Endothelial cell of umbilical vein (primary cell): ENCODE data around the gene BMERB1. TPM values are rescaled to one million over a fixed set of nuclear protein-coding genes. Genes with fewer than 3 reads are reported as not detected.

Experiments used
- BruUV-seq: library from RNA; stranded (reverse); fragments of 400-500 nt; replicated peaks from 2 replicates; lab custom pipeline; 2021; lab: Mats Ljungman, UMichigan
- CTCF ChIA-PET: fragments of 300-600, 350-600 bp; sonication (Branson Sonifier 250); formaldehyde crosslinking; loops from one replicate; lab custom pipeline; 2021; ENCODE audit warnings: antibody characterized with exemption, inconsistent platforms; lab: Charles Lee
- POLR2A ChIA-PET: fragments of 300-600, 350-600 bp; sonication (Branson Sonifier 250); formaldehyde crosslinking; loops from one replicate; lab custom pipeline; 2021; ENCODE audit warnings: antibody characterized with exemption, inconsistent platforms; lab: Charles Lee
- DNase-seq: peaks from one replicate; pipeline ENCODE4 v3.0.0-alpha.2; 2011; ENCODE audit warnings: low read depth, low spot score
- FAIRE-seq: peaks from 2 replicates; lab custom pipeline; 2011; peaks lifted over from hg19 to GRCh38; lab: Jason Lieb, UNC
- H2AFZ ChIP-seq: 2 replicates; pipeline ENCODE4 v1.6.0; 2012; ENCODE audit warnings: low read depth, low read length, control low read depth, inconsistent platforms
- H3K27ac ChIP-seq: 2 replicates; pipeline ENCODE4 v1.5.1; 2011; ENCODE audit warnings: low read depth, mild to moderate bottlenecking, control low read depth, low read length, moderate library complexity; ENCODE audit not compliant: insufficient read depth
- H3K27me3 ChIP-seq, 2 experiments: 2 replicates each; pipeline versions ENCODE4 v1.6.0 to v1.6.1; 2011; ENCODE audit warnings: low read length in 2 of 2, mixed read lengths in 1 of 2; ENCODE audit not compliant: control insufficient read depth in 2 of 2, insufficient read depth in 2 of 2
- H3K36me3 ChIP-seq, 2 experiments: 2 replicates in 1 of 2; 3 replicates in 1 of 2; pipeline ENCODE4 v1.5.1; 2011; ENCODE audit warnings: low read length in 2 of 2, mild to moderate bottlenecking in 1 of 2, moderate library complexity in 1 of 2; ENCODE audit not compliant: control insufficient read depth in 2 of 2, insufficient read depth in 2 of 2; ENCODE audit errors: extremely low read depth in 1 of 2
- H3K4me1 ChIP-seq: 3 replicates; pipeline ENCODE4 v1.5.1; 2011; ENCODE audit warnings: mild to moderate bottlenecking, low read length; ENCODE audit not compliant: control insufficient read depth, insufficient read depth; ENCODE audit errors: extremely low read depth
- H3K4me2 ChIP-seq: 2 replicates; pipeline ENCODE4 v1.6.1; 2011; ENCODE audit warnings: low read length, control low read depth, mixed read lengths; ENCODE audit not compliant: insufficient read depth
- H3K4me3 ChIP-seq, 3 experiments: fragments of 200-600 bp in 1 of 3; sonication (generic), shearing (Covaris generic) in 1 of 3; replicated peaks in 1 of 3; 2 replicates each; pipeline ENCODE4 v1.5.1; 2011 to 2016; ENCODE audit warnings: control low read depth in 3 of 3, low read length in 3 of 3, mild to moderate bottlenecking in 2 of 3, inconsistent platforms in 1 of 3, low read depth in 1 of 3, moderate library complexity in 1 of 3; ENCODE audit not compliant: insufficient read depth in 1 of 3
- H3K79me2 ChIP-seq: 2 replicates; pipeline ENCODE4 v1.6.0; 2012; ENCODE audit warnings: low read length, inconsistent platforms; ENCODE audit not compliant: control insufficient read depth, insufficient read depth
- H3K9ac ChIP-seq: replicated peaks from 2 replicates; pipeline ENCODE3; 2011; ENCODE audit warnings: low read length, control low read depth; ENCODE audit not compliant: insufficient read depth; ENCODE audit errors: extremely low read depth
- H3K9me1 ChIP-seq: replicated peaks from 3 replicates; pipeline ENCODE4 v1.6.0; 2011; ENCODE audit warnings: mild to moderate bottlenecking, low read length; ENCODE audit not compliant: control insufficient read depth, insufficient read depth; ENCODE audit errors: extremely low read depth
- H3K9me3 ChIP-seq: replicated peaks from 2 replicates; pipeline ENCODE4 v1.5.1; 2012; ENCODE audit warnings: low read length, inconsistent platforms; ENCODE audit not compliant: control insufficient read depth, insufficient read depth
- H4K20me1 ChIP-seq: replicated peaks from 2 replicates; pipeline ENCODE3; 2011; ENCODE audit warnings: mild to moderate bottlenecking, low read length; ENCODE audit not compliant: control insufficient read depth, insufficient read depth; ENCODE audit errors: extremely low read depth
- CTCF ChIP-seq, 2 donors: IDR thresholded peaks; 1 replicate in 1 of 2; 2 replicates in 1 of 2; pipeline ENCODE4 v1.5.1; 2011; ENCODE audit warnings: low read length in 2 of 2, mild to moderate bottlenecking in 2 of 2, moderate library complexity in 2 of 2, control low read depth in 1 of 2, inconsistent platforms in 1 of 2, low read depth in 1 of 2; ENCODE audit not compliant: insufficient read depth in 1 of 2; ENCODE audit errors: extremely low read depth in 1 of 2
- EZH2 ChIP-seq: IDR thresholded peaks from 2 replicates; pipeline ENCODE4 v1.6.1; 2012; ENCODE audit warnings: borderline replicate concordance, low read depth, mild to moderate bottlenecking, moderate library complexity, low read length, inconsistent platforms; ENCODE audit not compliant: severe bottlenecking
- FOS ChIP-seq: IDR thresholded peaks from 2 replicates; pipeline ENCODE4 v1.6.1; 2011; ENCODE audit warnings: mild to moderate bottlenecking, low read length, moderate library complexity, borderline replicate concordance; ENCODE audit not compliant: insufficient read depth
- GATA2 ChIP-seq: IDR thresholded peaks from 2 replicates; pipeline ENCODE4 v1.7.0; 2011; ENCODE audit warnings: low read depth, mild to moderate bottlenecking, moderate library complexity, mixed read lengths, low read length; ENCODE audit not compliant: insufficient read length, insufficient read depth
- JUN ChIP-seq: IDR thresholded peaks from 2 replicates; pipeline ENCODE4 v1.6.1; 2011; ENCODE audit warnings: borderline replicate concordance, low read depth; ENCODE audit not compliant: insufficient read length, insufficient read depth
- MAX ChIP-seq: IDR thresholded peaks from 2 replicates; pipeline ENCODE4 v1.6.1; 2011; ENCODE audit not compliant: insufficient read depth, insufficient read length
- MYC ChIP-seq: IDR thresholded peaks from one replicate; pipeline ENCODE4 v1.6.1; 2011; ENCODE audit warnings: mild to moderate bottlenecking, low read depth, low read length
- dilution Hi-C: fragments of 300-500 bp; cut with MboI; formaldehyde crosslinking; loops from one replicate; pipeline ENCODE4 v1.15.0; 2019; ENCODE audit warnings: low sequenced_read_pairs; ENCODE audit not compliant: extremely low pct_ligation_motif_present
- intact Hi-C: fragments of 100-400 bp; cut with micrococcal nuclease; formaldehyde crosslinking; loops from one replicate; pipeline ENCODE4 v1.10.0; 2022
- polyA plus RNA-seq, 4 experiments: library from polyadenylated mRNA; depleted of rRNA in 3 of 4; stranded (reverse) in 3 of 4; unstranded in 1 of 4; fragments of >200 nt; gene quantifications; 2 replicates each; pipeline versions ENCODE4 v1.2.1 to v1.2.3, GENCODE V29; 2011 to 2012; ENCODE audit warnings: missing spikeins in 1 of 4
- total RNA-seq: library from RNA; stranded (reverse); gene quantifications from 2 replicates; pipeline ENCODE4 v1.2.3, GENCODE V29; 2021

Gene BMERB1
- total and polyA plus RNA-seq, 2 donors (not counting 3 experiments of a cell fraction or from before 2014, with no cell fraction given), result 14.1 to 17.4 TPM

GRCh38 chr16:15587152-15587825, 152.9 kb downstream of the BMERB1 start:
- no peak overlapping the region for H3K4me2 ChIP-seq
- no peak overlapping the region for H2AFZ ChIP-seq
- no peaks in the 10 kb centered on the region for H4K20me1 ChIP-seq
- H3K9ac ChIP-seq, result no peak overlapping the region
- H3K9me1 ChIP-seq, result no peaks in the 10 kb centered on the region
- no TSS peak for BruUV-seq
- intact Hi-C loops, result no loop called here
- dilution Hi-C loops, result no loop called here
- DNase-seq, result no peak
- H3K4me3 ChIP-seq, result no peak overlapping the region
- peaks cover 12% of the 10 kb centered on the region for H3K4me1 ChIP-seq
- CTCF ChIA-PET, result interaction anchor here (1.2 to 2.4 kb wide), 2 partner anchors 25 to 37 kb away, joined by 3 to 6 read pairs; no protein-coding TSS in a partner anchor
- H3K79me2 ChIP-seq, result no peaks in the 10 kb centered on the region
- POLR2A ChIA-PET, result no interaction called here
- no peak for TF ChIP-seq MAX
- no peak for TF ChIP-seq EZH2
- H3K9me3 ChIP-seq, result no peaks in the 10 kb centered on the region
- no peak for FAIRE-seq
- no peak overlapping the region for H3K27ac ChIP-seq
- H3K27me3 ChIP-seq, result no peaks in the 10 kb centered on the region
- no peaks in the 10 kb centered on the region for H3K36me3 ChIP-seq

GRCh38 chr16:15592324-15592723, 157.9 kb downstream of the BMERB1 start:
- DNase-seq (no peak), FAIRE-seq (no peak)
- no TSS peak for BruUV-seq
- no peak overlapping the region for H3K27ac ChIP-seq
- dilution Hi-C loops (no loop called here), intact Hi-C loops (no loop called here)
- H3K27me3 ChIP-seq, result no peaks in the 10 kb centered on the region
- POLR2A ChIA-PET, result no interaction called here
- no peaks in the 10 kb centered on the region for H3K79me2 ChIP-seq
- H3K9ac ChIP-seq, result no peak overlapping the region
- H3K4me2 ChIP-seq, result no peak overlapping the region
- H3K36me3 ChIP-seq, result peaks cover 5% of the 10 kb centered on the region in 2 experiments
- CTCF ChIA-PET, result interaction anchor here (0.8 to 1.0 kb wide), 2 partner anchors 42 to 165 kb away, joined by 3 to 4 read pairs; no protein-coding TSS in a partner anchor
- no peak overlapping the region for H3K4me3 ChIP-seq
- H4K20me1 ChIP-seq, result no peaks in the 10 kb centered on the region
- no peaks in the 10 kb centered on the region for H3K9me1 ChIP-seq
- no peak for TF ChIP-seq MYC
- no peak for TF ChIP-seq GATA2
- no peak for TF ChIP-seq JUN
- TF ChIP-seq CTCF (IDR thresholded peaks at IDR 0.05; ENCODE audit: extremely low read depth in 1 of 2, insufficient read depth in 1 of 2, low read depth in 1 of 2, low read length in 2 of 2), result no peak
- TF ChIP-seq FOS, result no peak
- no peak overlapping the region for H2AFZ ChIP-seq
- no peaks in the 10 kb centered on the region for H3K9me3 ChIP-seq
- H3K4me1 ChIP-seq, result peaks cover 17% of the 10 kb centered on the region
